SJSA1 (cell line): Measurements from ENCODE around the gene NPHP4. TPM values are rescaled to one million over a fixed set of nuclear protein-coding genes. Genes with fewer than 3 reads are reported as not detected.
"Not testable (repeated sequence)": the region's sequence is repeated elsewhere in the genome, so short reads cannot be mapped to it uniquely, and the experiment has no call there.

Experiments
- DNase-seq, 2 experiments: peaks; one replicate each; pipeline ENCODE4 v3.0.0-alpha.2; 2015 to 2020; ENCODE audit warnings: low spot score in 2 of 2, low read depth in 1 of 2
- H3K27ac ChIP-seq: fragments of 250-450 bp; sonication (Bioruptor Pico); 2 replicates; pipeline ENCODE4 v1.5.1; 2020; ENCODE audit warnings: mild to moderate bottlenecking, moderate library complexity
- H3K27me3 ChIP-seq: fragments of 250-450 bp; sonication (Bioruptor Pico); replicated peaks from 2 replicates; pipeline ENCODE4 v1.5.1; 2020; ENCODE audit warnings: mild to moderate bottlenecking, moderate library complexity
- H3K36me3 ChIP-seq: fragments of 250-450 bp; sonication (Bioruptor Pico); 2 replicates; pipeline ENCODE4 v1.5.1; 2020; ENCODE audit warnings: mild to moderate bottlenecking
- H3K4me1 ChIP-seq: fragments of 250-450 bp; sonication (Bioruptor Pico); replicated peaks from 2 replicates; pipeline ENCODE4 v1.6.1; 2021; ENCODE audit warnings: mild to moderate bottlenecking
- H3K4me3 ChIP-seq: fragments of 250-450 bp; sonication (Bioruptor Pico); 2 replicates; pipeline ENCODE4 v1.5.1; 2020; ENCODE audit warnings: mild to moderate bottlenecking
- H3K9me3 ChIP-seq: fragments of 250-450 bp; sonication (Bioruptor Pico); replicated peaks from 2 replicates; pipeline ENCODE4 v1.5.1; 2020; ENCODE audit warnings: mild to moderate bottlenecking
- total RNA-seq: library from RNA; depleted of rRNA; stranded (reverse); fragments of >200 nt; shearing (Covaris generic); gene quantifications from 2 replicates; pipeline ENCODE4 v1.2.3, GENCODE V29; 2014

NPHP4 gene
- total RNA-seq, 1 experiment from 2014 or later: 4.5 TPM

- Histone ChIP-seq H3K36me3 (no peaks in the 10 kb centered on the region), H3K9me3 (no peaks in the 10 kb centered on the region), H3K27ac (no peak overlapping the region), H3K4me3 (no peak overlapping the region), H3K4me1 (peaks cover 13% of the 10 kb centered on the region), H3K27me3 (no peaks in the 10 kb centered on the region)
- no peak for DNase-seq
These were observed 58.0 kb downstream of the NPHP4 start for GRCh38 chr1:5934058-5934884.

DNA sequence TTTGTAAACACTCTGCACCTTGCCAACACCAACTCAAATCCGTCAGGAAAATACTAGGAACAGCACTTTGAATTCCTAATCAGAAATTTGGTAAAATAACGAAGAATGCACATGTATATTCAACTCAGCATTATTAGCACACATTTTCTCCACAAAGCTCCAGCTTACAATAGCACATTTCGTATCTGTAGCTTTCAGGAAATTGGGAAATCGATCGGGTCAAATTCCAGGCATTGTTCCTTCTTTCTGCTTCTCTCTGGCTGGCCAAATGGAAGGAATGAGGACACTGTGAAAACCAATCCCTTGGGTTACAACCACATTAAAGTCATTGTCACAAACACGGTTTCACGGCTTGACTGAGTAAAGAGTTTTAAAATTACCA is 58.6 kb downstream of the NPHP4 start:
- Histone ChIP-seq H3K27ac (no peak overlapping the region), H3K36me3 (no peaks in the 10 kb centered on the region), H3K4me1 (peaks cover 9% of the 10 kb centered on the region), H3K9me3 (no peaks in the 10 kb centered on the region), H3K4me3 (no peak overlapping the region), H3K27me3 (no peaks in the 10 kb centered on the region)
- no peak for DNase-seq

DNA sequence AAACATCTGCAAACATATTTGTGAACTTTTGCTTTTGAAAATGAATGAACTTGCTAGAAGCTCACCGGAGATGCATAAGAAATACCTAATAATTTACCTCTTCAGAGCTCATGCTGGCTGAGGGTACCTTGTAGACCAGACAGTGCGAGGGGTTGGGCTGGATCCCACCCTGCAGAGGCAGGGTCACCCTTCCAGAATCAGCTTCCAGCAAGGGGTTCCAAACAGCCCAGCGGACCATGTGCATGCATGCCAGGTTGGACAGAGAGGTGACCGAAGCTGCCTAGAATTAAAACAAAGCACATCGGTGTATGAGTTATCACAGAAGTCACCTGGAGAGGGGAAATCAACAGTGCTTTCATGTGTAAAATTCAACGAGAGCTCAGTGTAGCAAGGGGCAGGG is 59.2 kb downstream of the NPHP4 start:
- Histone ChIP-seq H3K36me3 (no peaks in the 10 kb centered on the region), H3K9me3 (no peaks in the 10 kb centered on the region), H3K27me3 (no peaks in the 10 kb centered on the region), H3K4me1 (peaks cover 3% of the 10 kb centered on the region), H3K27ac (no peak overlapping the region), H3K4me3 (no peak overlapping the region)
- no peak for DNase-seq

DNA sequence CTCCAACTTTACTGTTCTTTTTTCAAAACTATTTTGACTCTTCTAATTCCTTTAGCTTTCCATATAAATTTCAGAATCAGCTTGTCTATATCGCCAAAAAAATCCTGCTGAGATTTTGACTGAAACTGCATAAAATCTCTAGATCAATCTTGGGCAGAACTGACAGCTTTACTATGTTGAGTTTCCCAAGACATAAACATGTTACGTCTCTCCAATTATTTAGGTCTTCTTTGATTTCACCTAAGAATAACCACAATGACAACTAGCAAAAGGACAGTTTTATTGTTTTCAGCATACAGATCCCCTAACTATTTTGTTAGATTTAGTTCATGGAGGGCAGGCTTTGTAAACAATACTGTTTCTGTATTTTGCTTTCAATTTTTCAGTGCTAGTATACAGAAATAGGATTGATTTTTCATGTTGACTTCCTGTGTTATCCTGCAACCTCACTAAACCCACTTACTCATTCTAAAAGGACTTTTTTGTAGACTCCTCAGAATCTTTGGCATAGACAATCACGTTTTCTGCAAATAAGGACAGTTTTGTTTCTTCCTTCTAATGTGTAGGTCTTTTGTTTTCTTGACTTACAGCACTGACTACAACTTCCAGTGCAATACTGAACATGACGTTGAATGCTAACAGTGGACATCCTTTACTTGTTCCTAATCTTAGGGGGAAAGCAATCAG is 63.4 kb downstream of the NPHP4 start:
- no peaks in the 10 kb centered on the region for H3K36me3 ChIP-seq
- no peak overlapping the region for H3K27ac ChIP-seq
- no peaks in the 10 kb centered on the region for H3K4me1 ChIP-seq
- H3K27me3 ChIP-seq: no peaks in the 10 kb centered on the region
- no peak for DNase-seq
- no peak overlapping the region for H3K4me3 ChIP-seq
- no peaks in the 10 kb centered on the region for H3K9me3 ChIP-seq

DNA sequence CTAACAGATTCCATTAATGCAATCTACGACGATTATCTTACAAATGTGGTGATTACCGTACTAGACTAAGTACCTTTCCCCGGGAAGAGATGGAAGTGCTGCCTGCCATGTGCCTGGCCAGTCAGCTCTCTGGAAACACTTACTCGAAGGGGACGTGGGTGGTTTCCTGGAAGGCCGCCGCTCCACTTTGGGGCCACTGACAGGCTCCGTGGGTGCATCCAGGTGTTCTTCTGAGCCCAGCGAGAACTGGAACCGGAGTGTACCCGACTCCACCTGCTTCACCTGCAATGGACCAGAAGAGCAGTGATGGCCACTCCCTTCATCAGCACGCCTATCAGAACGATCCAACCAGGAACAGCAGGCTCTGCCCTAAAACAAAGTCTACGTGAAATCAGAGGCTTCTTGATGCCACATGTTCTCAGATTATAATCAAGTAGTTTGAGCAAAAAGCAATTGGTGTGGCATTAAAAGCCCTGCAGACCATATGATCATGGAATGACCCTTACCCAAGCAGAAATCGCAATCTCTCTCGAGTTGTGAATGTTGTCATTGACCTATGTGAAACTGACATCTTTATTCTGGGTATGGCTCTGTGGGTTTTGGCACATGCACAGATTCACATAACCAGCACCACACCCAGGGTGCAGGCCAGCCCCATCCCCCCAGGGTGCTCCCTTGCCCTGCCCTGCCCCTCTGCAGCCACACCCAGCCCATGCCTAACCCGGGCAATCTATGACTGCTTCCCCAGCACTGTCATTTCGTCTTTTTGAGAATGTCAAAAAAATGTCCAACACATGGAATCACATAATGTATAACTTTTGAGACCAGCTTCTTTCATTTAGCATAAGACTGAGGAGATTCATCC is 64.5 kb downstream of the NPHP4 start:
- no peaks in the 10 kb centered on the region for H3K27me3 ChIP-seq
- H3K9me3 ChIP-seq: no peaks in the 10 kb centered on the region
- DNase-seq: no peak
- no peak overlapping the region for H3K4me3 ChIP-seq
- no peak overlapping the region for H3K27ac ChIP-seq
- no peaks in the 10 kb centered on the region for H3K4me1 ChIP-seq
- no peaks in the 10 kb centered on the region for H3K36me3 ChIP-seq

GRCh38 chr1:5926686-5927435 is 65.4 kb downstream of the NPHP4 start:
- H3K27ac ChIP-seq: no peak overlapping the region
- H3K36me3 ChIP-seq: no peaks in the 10 kb centered on the region
- no peaks in the 10 kb centered on the region for H3K4me1 ChIP-seq
- no peak overlapping the region for H3K4me3 ChIP-seq
- H3K27me3 ChIP-seq: no peaks in the 10 kb centered on the region
- H3K9me3 ChIP-seq: no peaks in the 10 kb centered on the region
- no peak for DNase-seq

DNA sequence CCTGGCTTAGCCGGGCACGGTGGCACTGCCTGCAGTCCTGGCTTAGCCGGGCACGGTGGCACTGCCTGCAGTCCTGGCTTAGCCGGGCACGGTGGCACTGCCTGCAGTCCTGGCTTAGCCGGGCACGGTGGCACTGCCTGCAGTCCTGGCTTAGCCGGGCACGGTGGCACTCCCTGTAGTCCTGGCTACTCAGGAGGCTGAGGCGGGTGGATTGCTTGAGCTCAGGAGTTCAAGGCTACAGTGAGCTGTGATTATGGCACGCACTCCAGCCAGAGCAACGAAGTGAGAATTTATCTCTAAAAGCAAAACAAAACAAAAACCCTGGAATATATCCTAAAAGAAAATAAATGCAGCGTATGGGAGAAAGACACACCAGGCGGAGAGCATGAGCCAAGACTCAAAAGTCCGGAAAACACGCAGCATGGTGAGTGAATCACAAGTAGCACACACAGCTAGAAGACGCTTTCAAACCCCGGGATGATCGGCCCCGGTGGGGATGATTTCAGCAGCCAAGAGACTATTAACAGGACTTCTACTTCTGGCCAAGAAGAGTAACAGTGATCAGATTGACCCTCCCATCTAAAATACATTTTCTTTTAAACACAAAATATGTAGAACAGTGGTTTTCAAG is 69.4 kb downstream of the NPHP4 start:
- not testable (repeated sequence) for DNase-seq, H3K27ac ChIP-seq, H3K4me3 ChIP-seq, H3K9me3 ChIP-seq, H3K4me1 ChIP-seq, H3K27me3 ChIP-seq, H3K36me3 ChIP-seq

DNA sequence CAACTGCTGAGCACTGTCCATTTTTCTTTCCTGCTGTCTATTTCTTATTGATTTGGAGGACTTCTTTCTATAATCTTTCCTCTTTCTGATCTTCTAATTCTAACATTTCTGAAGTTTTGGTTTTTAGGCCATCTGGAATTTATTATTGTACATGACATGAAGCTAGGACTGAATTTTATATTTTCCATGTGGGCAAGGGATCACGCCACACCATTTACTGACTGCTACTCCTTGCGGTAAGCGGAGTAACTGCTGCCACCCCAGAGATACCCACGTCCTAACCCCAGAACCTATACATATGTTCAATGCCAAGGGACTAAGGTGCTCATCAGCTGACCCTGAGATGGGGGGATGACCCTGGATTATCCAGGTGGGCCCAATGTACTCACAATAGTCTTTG is 70.6 kb downstream of the NPHP4 start:
- H3K9me3 ChIP-seq: no peaks in the 10 kb centered on the region
- H3K4me1 ChIP-seq: no peaks in the 10 kb centered on the region
- no peaks in the 10 kb centered on the region for H3K27me3 ChIP-seq
- no peak overlapping the region for H3K27ac ChIP-seq
- no peak overlapping the region for H3K4me3 ChIP-seq
- H3K36me3 ChIP-seq: no peaks in the 10 kb centered on the region
- no peak for DNase-seq

DNA sequence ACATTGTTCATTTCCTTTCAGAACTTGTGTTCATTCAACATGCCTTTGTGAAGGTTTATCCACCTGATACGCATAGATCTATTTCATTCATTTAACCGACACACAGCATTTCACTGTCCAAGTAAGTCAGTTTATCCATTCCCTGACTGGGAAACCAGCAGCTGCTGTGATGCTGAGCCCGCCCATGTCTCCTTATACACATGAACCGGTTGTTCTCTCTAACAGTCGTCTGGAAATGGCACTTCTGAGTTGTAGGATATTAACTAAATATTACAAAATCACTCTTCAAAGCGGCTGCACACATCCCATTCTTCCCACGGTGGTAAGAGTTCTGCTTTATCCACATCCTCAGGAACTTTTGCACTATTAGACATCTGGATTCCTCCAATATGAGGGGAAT is 71.1 kb downstream of the NPHP4 start:
- no peaks in the 10 kb centered on the region for H3K4me1 ChIP-seq
- no peaks in the 10 kb centered on the region for H3K27me3 ChIP-seq
- no peaks in the 10 kb centered on the region for H3K36me3 ChIP-seq
- no peak overlapping the region for H3K27ac ChIP-seq
- no peak overlapping the region for H3K4me3 ChIP-seq
- DNase-seq: no peak
- H3K9me3 ChIP-seq: no peaks in the 10 kb centered on the region

DNA sequence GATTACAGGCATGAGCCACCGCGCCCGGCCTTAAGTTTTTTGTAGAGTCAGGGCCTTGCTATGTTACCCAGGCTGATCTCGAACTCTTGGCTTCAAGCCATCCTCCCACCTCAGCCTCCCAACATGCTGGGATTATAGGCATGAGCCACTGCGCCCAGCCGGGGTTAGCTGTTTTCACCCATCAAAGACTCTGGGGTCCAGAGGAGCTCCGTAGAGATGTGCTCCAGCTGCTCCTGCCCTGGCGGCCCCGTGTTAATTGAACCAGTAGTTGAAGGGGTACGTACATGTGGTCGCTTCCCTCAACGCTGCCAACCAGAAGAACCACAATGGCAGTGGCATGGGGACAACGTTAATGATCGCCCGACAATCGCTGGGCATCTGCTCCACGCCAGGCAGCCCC is 72.0 kb downstream of the NPHP4 start:
- Histone ChIP-seq H3K36me3 (no peaks in the 10 kb centered on the region), H3K4me1 (peaks cover 5% of the 10 kb centered on the region), H3K27me3 (no peaks in the 10 kb centered on the region), H3K27ac (no peak overlapping the region), H3K9me3 (no peaks in the 10 kb centered on the region), H3K4me3 (no peak overlapping the region)
- DNase-seq: no peak

- Histone ChIP-seq H3K27ac (no peak overlapping the region), H3K9me3 (no peaks in the 10 kb centered on the region), H3K36me3 (no peaks in the 10 kb centered on the region), H3K4me3 (no peak overlapping the region), H3K4me1 (peaks cover 5% of the 10 kb centered on the region), H3K27me3 (no peaks in the 10 kb centered on the region)
- DNase-seq: no peak
These were observed 74.0 kb downstream of the NPHP4 start for GRCh38 chr1:5918275-5918649.

DNA sequence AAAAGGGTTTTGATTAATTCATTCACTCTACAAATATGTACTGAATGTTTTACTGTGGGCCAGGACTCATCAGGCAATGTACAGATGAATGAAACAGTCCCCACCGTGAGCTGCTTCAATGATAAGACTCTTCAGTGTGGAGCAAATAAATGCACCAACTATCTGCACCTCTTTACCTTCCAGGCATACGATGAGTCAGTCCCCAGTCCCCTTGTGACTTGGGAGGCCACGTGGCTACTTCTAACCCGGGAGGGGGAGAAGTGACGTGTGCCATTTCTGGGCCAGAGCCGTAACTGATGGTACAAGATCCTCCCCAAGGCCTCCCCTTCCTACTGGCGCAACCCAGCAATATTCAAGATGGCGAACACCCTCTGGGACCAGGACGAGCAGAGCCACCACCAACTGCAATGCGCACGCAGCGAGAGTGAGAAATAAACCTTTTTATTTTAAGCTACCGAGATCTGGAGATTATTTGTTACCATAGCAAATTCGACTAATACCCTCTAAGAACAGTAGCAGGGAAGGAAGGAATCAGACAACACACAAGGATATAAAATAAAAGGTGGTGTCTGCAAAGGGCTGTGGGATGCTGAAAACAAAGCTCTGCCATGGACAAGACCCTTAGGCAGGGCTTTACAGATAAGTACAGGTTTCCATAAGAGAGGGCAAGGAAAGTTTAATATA is 74.5 kb downstream of the NPHP4 start:
- no peak for DNase-seq
- no peaks in the 10 kb centered on the region for H3K27me3 ChIP-seq
- H3K4me3 ChIP-seq: no peak overlapping the region
- no peak overlapping the region for H3K27ac ChIP-seq
- H3K9me3 ChIP-seq: no peaks in the 10 kb centered on the region
- H3K36me3 ChIP-seq: no peaks in the 10 kb centered on the region
- peaks cover 5% of the 10 kb centered on the region for H3K4me1 ChIP-seq

DNA sequence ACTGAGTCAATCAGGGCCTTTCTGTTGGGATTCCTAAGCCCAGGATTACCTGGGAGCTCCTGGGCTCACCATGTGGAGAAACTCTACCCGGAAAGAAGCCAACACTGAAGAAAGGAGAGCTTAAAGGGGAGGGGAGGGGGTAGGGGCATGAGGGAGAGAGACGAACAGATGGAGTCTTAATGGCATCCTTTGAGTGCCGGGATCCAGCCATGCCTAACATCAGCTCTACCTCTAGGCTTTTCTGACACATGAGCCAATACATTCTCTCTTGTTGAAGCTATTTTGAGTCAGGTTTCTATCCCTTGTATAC is 75.0 kb downstream of the NPHP4 start:
- no peak overlapping the region for H3K4me3 ChIP-seq
- no peaks in the 10 kb centered on the region for H3K27me3 ChIP-seq
- no peaks in the 10 kb centered on the region for H3K36me3 ChIP-seq
- no peaks in the 10 kb centered on the region for H3K9me3 ChIP-seq
- no peak overlapping the region for H3K27ac ChIP-seq
- H3K4me1 ChIP-seq: peaks cover 5% of the 10 kb centered on the region
- DNase-seq: no peak
